EH (cell line): Measurements from ENCODE around the gene GRIN2D.

Experiments used
- DNase-seq: peaks from one replicate; pipeline ENCODE4 v3.0.0-alpha.2; 2015; ENCODE audit warnings: low read depth

GRIN2D gene

GRCh38 chr19:48398102-48398374, 4.6 kb downstream of the GRIN2D start:
- peak; percentile 37 for DNase-seq

DNA sequence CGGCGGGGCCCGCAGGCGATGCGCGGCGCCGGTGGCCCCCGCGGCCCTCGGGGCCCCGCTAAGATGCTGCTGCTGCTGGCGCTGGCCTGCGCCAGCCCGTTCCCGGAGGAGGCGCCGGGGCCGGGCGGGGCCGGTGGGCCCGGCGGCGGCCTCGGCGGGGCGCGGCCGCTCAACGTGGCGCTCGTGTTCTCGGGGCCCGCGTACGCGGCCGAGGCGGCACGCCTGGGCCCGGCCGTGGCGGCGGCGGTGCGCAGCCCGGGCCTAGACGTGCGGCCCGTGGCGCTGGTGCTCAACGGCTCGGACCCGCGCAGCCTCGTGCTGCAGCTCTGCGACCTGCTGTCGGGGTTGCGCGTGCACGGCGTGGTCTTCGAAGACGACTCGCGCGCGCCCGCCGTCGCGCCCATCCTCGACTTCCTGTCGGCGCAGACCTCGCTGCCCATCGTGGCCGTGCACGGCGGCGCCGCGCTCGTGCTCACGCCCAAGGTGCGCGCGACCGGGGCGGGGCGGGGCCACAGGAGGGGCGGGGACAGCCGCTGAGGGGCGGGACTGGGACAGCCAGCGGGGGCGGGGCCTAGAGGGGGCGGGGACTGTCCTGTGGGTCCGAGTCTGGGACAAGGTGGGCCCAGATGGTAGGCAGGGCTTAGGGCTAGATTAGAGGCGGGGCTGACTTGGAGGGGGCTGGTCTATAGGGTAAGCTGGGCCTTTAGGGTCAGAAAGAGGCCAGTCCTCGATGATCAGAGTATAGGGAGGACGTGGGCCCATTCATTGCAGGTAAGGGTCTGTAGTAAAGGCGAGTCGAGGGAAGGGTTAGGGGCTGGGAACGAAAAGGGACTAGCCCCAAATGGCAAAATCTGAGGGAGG, 5.1 kb downstream of the GRIN2D start:
- peak; percentile 82 for DNase-seq

DNA sequence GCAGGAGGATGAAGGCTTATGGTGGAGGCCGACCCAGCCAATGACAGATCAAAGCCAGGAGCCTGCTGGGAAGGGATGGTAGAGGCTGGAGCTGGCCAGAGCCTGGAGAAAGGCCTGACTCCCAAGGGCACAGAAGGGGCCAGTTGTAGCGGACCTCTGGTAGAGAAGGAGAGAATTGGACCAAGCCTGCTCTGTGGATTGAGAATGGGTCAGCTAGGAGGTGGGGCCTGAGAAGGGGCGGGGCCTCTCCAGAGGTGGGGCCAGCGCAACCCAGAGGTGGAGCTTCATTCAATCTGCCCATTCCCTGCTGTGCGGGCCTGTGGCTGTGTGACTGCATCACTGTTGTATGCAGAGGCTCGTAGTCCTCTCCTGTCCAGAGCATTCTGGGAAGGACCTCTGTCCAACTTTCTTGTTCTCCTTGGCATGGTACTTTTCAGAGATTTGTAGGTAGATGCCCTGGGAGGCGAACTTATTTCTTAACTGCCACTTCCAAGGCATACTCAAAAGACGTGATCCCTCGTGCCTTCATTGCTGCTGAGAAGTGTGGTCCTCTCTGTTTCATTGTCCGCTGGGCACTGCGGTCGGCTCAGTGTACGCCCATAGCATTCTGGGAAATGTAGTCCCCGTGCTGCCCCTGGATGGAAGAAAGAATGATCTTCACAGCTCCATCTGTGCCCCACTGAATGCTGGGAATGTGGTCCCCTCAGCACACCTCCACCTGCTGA, 6.7 kb downstream of the GRIN2D start:
- peak; percentile 90 for DNase-seq

- DNase-seq, result no peak
These were observed 7.8 kb downstream of the GRIN2D start for GRCh38 chr19:48401287-48401686.

DNA sequence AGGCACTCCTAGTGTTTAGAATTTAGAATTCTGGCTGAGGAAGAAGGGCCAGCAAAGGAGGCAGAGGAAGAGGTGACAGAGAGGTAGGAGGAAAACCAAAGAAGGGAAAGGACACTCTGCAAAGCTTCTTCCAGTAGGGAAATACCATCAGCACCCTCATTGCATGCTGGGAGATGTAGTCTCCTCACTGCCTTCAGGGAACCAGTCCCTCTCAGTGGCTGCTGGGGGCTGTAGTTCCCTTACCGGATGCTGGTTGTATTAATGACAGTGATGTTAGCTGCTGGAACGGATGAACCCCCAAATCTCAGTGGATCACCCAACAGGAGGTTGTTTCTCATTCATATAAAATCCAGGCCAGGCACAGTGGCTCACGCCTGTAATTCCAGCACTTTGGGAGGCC, 10.1 kb downstream of the GRIN2D start:
- peak; percentile 83 for DNase-seq

DNA sequence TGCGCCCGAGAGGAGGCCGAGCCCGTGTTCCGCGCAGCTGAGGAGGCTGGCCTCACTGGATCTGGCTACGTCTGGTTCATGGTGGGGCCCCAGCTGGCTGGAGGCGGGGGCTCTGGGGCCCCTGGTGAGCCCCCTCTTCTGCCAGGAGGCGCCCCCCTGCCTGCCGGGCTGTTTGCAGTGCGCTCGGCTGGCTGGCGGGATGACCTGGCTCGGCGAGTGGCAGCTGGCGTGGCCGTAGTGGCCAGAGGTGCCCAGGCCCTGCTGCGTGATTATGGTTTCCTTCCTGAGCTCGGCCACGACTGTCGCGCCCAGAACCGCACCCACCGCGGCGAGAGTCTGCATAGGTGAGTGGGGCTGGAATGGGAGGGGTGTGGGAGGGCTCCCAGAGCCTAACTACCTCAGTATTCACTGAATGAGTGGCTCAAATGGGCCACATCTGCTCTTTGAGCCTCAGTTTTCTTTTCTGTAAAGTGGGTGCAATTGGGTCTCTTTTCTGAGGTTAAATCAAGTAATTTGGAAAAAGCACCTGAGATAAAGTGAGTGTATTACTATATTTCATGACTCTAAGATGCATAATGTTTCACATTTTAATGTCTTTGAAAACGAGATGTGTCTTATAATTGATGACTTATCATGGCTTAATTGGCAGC, 11.7 kb downstream of the GRIN2D start:
- DNase-seq, result no peak

DNA sequence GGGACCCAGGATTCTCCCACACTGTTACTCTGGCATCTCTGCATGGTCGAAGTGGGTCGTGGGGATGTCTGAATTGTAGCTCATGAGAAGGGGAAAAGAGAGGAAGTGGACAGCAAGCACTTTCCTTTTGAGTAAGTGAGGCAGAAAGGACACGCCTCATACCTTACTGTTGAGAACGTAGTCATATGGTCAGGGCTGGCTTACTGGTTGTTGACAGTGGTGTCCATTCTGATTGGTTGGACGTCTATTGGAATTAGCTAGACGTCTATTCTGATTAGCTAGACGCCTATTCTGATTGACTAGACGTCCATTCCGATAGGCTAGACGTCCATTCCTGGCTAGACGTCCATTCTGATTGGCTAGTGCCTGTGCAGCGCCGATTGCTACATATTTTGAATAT, 12.4 kb downstream of the GRIN2D start:
- peak; percentile 22 for DNase-seq

GRCh38 chr19:48413879-48414587, 20.6 kb downstream of the GRIN2D start:
- DNase-seq, result peak; percentile 59

- peak; percentile 72 for DNase-seq
These were observed 21.9 kb downstream of the GRIN2D start for GRCh38 chr19:48415395-48415794.

DNA sequence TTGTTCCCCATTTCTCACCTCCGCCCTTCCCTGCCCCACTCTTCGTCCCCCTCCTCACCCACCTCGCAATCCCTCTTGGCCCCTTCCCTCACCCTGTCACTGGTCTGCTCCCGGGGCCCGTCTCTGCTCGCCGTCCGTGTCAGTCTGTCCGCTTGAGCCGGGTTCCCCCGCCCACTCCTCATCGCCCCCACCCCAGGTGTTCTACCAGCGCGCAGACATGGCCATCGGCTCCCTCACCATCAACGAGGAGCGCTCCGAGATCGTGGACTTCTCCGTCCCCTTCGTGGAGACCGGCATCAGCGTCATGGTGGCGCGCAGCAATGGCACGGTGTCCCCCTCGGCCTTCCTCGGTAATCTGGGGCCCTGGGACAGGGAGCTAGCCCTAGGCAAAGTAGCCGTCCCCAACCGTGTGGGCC, 22.3 kb downstream of the GRIN2D start:
- no peak for DNase-seq

- no peak for DNase-seq
These were observed 24.0 kb downstream of the GRIN2D start for GRCh38 chr19:48417421-48417820.

DNA sequence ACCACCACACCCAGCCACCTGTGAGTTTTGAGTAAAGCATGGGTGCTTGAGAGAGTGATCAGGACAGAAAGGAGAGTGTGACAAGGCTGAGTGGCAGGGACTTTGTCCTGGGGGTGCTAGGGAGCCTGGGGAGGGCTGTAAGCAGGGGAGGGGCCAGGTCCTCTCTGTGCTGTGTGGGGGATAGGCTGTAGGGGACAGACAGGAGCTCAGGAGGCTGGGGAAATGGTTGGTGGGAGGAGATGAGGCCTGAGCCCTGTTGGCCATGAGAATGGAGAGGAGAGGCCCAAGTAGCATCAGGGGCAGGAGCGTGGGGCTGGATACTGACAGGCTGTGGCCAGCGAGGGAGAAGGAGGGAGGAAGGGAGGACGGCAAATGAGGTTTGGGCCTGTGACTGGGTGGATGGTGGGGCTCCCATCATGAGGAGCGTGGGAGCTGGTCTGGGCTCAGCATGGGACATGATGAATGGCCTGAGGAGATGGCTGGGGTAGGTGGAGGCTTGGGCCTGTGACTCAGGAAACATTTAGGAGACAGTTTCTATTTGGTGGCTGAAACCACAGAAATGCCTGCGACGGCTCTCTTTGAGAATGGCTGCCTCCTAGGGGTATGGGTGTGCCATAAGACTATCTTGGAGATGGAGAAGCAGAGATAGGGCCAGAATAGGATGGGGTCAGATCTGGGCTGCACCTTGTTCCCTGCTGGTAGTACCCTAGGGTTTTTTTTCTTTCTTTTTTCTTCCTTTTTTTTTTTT, 25.0 kb downstream of the GRIN2D start:
- peak; percentile 82 for DNase-seq

DNA sequence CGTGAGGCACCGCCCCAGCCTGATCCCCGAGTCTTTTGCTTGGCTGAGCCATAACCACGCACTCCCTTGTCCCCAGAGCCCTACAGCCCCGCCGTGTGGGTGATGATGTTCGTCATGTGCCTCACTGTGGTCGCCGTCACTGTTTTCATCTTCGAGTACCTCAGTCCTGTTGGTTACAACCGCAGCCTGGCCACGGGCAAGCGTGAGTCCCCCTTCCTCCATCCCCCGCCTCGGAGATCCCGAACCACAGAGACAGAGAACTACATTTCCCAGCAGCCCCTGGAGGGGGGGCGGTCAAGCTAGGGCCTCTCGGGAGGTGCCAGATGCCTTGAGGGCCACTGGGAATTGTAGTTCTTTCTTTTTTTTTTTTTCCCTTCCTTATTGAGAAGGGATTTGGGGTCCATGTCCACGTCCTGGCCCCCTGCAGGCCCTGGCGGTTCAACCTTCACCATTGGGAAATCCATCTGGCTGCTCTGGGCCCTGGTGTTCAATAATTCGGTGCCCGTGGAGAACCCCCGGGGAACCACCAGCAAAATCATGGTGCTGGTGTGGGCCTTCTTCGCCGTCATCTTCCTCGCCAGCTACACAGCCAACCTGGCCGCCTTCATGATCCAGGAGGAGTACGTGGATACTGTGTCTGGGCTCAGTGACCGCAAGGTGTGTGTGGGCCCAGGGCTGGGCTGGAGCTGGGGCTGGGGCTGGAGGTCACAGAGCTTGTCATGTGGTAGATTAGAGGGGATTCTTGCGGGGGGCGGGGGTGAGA, 25.9 kb downstream of the GRIN2D start:
- peak; percentile 66 for DNase-seq

DNA sequence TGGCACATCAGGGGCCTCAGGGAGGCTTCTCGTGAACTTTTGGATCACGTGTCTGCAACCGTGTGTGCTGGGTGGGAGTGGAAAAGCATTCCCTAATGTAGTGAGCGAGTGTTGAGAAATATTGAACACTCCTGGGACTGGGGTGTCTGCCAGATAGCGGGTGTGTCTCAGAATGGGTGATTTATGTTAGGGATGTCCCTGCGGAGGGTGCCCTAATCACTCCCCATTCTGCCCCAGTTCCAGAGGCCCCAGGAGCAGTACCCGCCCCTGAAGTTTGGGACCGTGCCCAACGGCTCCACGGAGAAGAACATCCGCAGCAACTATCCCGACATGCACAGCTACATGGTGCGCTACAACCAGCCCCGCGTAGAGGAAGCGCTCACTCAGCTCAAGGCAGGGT, 28.1 kb downstream of the GRIN2D start:
- DNase-seq, result no peak

DNA sequence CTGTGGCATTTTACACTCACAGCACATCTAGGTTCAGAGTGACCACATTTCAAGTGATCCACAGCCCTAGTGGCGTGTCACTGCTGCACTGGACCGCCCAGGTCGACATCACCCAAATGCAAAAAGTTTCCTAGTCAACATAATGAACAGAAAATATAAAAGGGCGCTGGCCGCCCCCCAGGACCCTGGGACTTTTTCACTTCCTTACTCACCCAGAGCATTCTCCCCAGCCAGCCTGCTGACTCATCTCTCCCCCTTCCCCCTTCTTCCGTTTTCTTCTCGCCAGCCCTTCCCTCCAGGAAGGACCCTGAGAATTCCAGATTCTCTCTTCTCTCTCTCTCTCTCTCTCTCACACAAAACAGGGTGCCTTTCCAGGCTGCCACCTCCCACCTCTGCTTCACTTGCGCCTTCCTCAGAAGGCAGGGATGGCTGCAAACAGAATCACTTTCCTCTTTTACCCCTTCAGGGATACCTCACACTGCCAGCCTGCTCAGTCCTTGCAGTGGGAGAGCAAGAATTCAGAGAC, 31.3 kb downstream of the GRIN2D start:
- DNase-seq, result peak; percentile 76

GRCh38 chr19:48428670-48429069, 35.2 kb downstream of the GRIN2D start:
- DNase-seq, result no peak

- no peak for DNase-seq
These were observed 39.9 kb downstream of the GRIN2D start for GRCh38 chr19:48433337-48433736.

DNA sequence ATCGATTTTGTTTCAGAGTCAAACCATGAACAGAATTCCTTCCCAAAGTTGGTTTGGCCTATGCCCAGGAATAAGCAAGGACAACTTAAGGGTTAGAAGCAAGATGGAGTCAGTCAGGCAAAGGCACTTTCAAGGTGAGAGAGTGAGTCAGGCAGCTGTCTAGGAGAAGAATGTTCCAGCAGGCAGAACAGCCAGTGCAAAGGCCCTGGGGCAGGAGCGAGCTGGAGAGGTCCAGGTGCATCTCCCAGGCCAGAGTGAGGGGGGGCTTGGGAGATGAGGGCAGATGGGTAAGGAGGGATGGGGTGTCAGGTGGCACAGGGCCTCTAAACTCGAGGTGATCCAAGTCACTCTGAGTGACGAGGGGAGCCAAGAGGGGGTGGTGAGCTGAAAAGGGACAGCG, 43.1 kb downstream of the GRIN2D start:
- no peak for DNase-seq

- no peak for DNase-seq
These were observed 48.0 kb downstream of the GRIN2D start for GRCh38 chr19:48441360-48442050.
